ENCODE data around the gene SHD. TPM values are rescaled to one million over a fixed set of nuclear protein-coding genes. Genes with fewer than 3 reads are reported as not detected.
"Not testable (repeated sequence)": the region's sequence is repeated elsewhere in the genome, so short reads cannot be mapped to it uniquely, and the experiment has no call there.

SHD gene
- total and polyA plus RNA-seq, 2 experiments from 2014 or later = 93.2 to 144 TPM

GRCh38 chr19:4234142-4234861, 44.8 kb upstream of the SHD start:
- DNase-seq (ENCODE audit: low read depth in 1 of 2, low spot score in 1 of 2) = no peak
- TF ChIP-seq, protein P1, sequence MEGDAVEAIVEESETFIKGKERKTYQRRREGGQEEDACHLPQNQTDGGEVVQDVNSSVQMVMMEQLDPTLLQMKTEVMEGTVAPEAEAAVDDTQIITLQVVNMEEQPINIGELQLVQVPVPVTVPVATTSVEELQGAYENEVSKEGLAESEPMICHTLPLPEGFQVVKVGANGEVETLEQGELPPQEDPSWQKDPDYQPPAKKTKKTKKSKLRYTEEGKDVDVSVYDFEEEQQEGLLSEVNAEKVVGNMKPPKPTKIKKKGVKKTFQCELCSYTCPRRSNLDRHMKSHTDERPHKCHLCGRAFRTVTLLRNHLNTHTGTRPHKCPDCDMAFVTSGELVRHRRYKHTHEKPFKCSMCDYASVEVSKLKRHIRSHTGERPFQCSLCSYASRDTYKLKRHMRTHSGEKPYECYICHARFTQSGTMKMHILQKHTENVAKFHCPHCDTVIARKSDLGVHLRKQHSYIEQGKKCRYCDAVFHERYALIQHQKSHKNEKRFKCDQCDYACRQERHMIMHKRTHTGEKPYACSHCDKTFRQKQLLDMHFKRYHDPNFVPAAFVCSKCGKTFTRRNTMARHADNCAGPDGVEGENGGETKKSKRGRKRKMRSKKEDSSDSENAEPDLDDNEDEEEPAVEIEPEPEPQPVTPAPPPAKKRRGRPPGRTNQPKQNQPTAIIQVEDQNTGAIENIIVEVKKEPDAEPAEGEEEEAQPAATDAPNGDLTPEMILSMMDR (IDR thresholded peaks at IDR 0.05; ENCODE audit: low read depth, low read length) = no peak
- Histone ChIP-seq H3K9me3 (ENCODE audit: low read depth) (no peaks in the 10 kb centered on the region), H3K36me3 (no peaks in the 10 kb centered on the region), H3K27me3 (no peaks in the 10 kb centered on the region), H3K4me3 (no peak overlapping the region), H3K27ac (no peak overlapping the region), H3K4me1 (ENCODE audit: low read depth) (no peaks in the 10 kb centered on the region)

DNA sequence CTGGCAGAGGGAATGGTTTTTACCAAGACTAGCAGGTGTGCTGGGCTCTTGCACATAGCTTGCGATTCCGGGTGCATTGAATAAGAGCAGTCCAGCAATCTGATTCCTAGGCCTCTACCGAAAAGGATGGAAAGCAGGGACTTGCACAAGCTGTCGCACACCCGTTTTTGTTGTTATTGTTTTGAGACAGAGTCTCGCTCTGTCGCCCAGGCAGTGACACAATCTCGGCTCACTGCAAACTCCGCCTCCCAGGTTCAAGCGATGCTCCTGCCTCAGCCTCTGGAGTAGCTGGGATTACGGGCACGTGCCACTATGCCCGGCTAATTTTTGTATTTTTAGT, 44.2 kb upstream of the SHD start:
- no peaks in the 10 kb centered on the region for H3K36me3 ChIP-seq
- H3K27me3 ChIP-seq = no peaks in the 10 kb centered on the region
- H3K9me3 ChIP-seq (ENCODE audit: low read depth) = no peaks in the 10 kb centered on the region
- H3K4me1 ChIP-seq (ENCODE audit: low read depth) = no peaks in the 10 kb centered on the region
- no peak overlapping the region for H3K4me3 ChIP-seq
- H3K27ac ChIP-seq = no peak overlapping the region
- TF ChIP-seq, protein P1 (IDR thresholded peaks at IDR 0.05; ENCODE audit: low read depth, low read length) = no peak
- DNase-seq (ENCODE audit: low read depth in 1 of 2, low spot score in 1 of 2) = no peak

DNA sequence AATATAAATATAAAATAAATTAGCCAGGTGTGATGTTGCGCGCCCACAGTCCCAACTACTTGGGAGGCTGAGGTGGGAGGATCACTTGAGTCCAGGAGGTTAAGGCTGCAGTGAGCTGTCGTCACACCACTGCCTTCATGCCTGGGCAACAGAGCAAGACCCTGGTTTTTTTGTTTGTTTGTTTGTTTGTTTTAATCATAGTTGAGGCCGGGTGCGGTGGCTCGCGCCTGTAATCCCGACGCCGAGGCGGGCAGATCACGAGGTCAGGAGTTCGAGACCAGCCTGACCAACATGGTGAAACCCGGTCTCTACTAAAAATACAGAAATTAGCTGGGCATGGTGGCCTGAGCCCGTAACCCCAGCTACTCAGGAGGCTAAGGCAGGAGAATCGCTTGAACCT, 41.6 kb upstream of the SHD start:
- H3K36me3 ChIP-seq; H3K27ac ChIP-seq; H3K9me3 ChIP-seq (ENCODE audit: low read depth); H3K27me3 ChIP-seq; DNase-seq (ENCODE audit: low read depth in 1 of 2, low spot score in 1 of 2); H3K4me3 ChIP-seq; H3K4me1 ChIP-seq (ENCODE audit: low read depth): not testable (repeated sequence)

- Histone ChIP-seq H3K4me1 (ENCODE audit: low read depth) (no peaks in the 10 kb centered on the region), H3K9me3 (ENCODE audit: low read depth) (no peaks in the 10 kb centered on the region), H3K27me3 (no peaks in the 10 kb centered on the region), H3K36me3 (no peaks in the 10 kb centered on the region), H3K4me3 (no peak overlapping the region), H3K27ac (no peak overlapping the region)
- TF ChIP-seq, protein P1 (IDR thresholded peaks at IDR 0.05; ENCODE audit: low read depth, low read length) = no peak
- DNase-seq (ENCODE audit: low read depth in 1 of 2, low spot score in 1 of 2) = no peak
Measured at GRCh38 chr19:4238831-4239230, 40.2 kb upstream of the SHD start.

DNA sequence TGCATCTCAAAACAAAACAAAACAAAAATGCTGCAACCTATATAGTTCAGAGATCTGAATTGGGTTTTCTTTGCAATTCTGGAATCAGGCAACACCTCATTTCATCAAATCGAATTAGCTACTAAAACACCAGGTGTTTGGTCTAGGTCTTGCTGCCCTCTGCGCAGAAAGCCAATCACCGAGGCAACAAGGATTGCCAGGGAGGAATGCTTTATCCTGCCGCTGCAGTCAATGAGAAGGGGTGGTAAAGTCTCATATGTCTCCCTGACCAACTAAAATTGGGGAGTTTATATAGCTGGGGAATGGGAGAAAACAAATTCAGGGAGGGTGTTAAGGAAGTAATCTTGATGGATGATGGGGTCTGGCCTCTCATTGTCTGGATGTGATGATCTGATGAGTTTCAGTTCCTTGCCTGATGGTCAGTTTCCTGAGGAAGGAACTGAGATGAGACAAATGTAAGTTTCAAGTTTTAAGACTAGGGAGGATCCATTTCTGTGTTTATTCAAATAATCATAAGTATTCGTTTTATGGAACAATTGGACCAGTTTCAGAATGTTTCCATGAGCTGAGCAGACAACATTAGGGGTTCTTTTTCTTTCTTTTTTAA, 37.1 kb upstream of the SHD start:
- no peaks in the 10 kb centered on the region for H3K36me3 ChIP-seq
- H3K9me3 ChIP-seq (ENCODE audit: low read depth) = no peaks in the 10 kb centered on the region
- no peak for DNase-seq (ENCODE audit: low read depth in 1 of 2, low spot score in 1 of 2)
- H3K4me1 ChIP-seq (ENCODE audit: low read depth) = no peaks in the 10 kb centered on the region
- H3K4me3 ChIP-seq = no peak overlapping the region
- H3K27ac ChIP-seq = no peak overlapping the region
- TF ChIP-seq, protein P1 (IDR thresholded peaks at IDR 0.05; ENCODE audit: low read depth, low read length) = no peak
- no peaks in the 10 kb centered on the region for H3K27me3 ChIP-seq

DNA sequence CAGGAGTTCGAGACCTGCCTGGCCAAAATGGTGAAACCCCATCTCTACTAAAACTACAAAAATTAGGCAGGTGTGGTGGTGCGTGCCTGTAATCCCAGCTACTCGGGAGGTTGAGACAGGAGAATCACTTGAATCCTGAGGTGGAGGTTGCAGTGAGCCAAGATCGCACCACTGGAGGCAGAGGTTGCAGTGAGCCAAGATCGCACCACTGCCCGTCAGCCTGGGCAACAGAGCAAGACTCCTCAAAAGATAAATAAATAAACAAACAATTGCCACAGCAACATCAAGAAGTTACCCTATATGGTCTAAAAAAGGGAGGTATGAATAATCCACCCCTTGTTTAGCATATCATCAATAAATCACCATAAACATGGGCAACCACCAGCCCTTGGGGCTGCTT, 33.1 kb upstream of the SHD start:
- not testable (repeated sequence) for H3K4me1 ChIP-seq (ENCODE audit: low read depth); DNase-seq (ENCODE audit: low read depth in 1 of 2, low spot score in 1 of 2); H3K4me3 ChIP-seq; H3K9me3 ChIP-seq (ENCODE audit: low read depth); H3K27me3 ChIP-seq; H3K36me3 ChIP-seq
- peak overlapping the region; percentile 93 for H3K27ac ChIP-seq
